ENCODE data around the gene SIK2.

GRCh38 chr11:111725621-111726020 lies 123.4 kb downstream of the SIK2 start:
- TF ChIP-seq, protein P1, sequence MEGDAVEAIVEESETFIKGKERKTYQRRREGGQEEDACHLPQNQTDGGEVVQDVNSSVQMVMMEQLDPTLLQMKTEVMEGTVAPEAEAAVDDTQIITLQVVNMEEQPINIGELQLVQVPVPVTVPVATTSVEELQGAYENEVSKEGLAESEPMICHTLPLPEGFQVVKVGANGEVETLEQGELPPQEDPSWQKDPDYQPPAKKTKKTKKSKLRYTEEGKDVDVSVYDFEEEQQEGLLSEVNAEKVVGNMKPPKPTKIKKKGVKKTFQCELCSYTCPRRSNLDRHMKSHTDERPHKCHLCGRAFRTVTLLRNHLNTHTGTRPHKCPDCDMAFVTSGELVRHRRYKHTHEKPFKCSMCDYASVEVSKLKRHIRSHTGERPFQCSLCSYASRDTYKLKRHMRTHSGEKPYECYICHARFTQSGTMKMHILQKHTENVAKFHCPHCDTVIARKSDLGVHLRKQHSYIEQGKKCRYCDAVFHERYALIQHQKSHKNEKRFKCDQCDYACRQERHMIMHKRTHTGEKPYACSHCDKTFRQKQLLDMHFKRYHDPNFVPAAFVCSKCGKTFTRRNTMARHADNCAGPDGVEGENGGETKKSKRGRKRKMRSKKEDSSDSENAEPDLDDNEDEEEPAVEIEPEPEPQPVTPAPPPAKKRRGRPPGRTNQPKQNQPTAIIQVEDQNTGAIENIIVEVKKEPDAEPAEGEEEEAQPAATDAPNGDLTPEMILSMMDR (IDR thresholded peaks at IDR 0.05): no peak
- TF ChIP-seq POLR2A (IDR thresholded peaks at IDR 0.05): no peak
